Body of pancreas (tissue), 4 donors: Measurements from ENCODE around the gene KCNQ5.

Source experiments
- CTCF ChIP-seq, 7 experiments: fragments of 450-650 bp in 4 of 7; fragments of 200-600 bp in 3 of 7; sonication (generic) in 3 of 7; IDR thresholded peaks; one replicate each; pipeline ENCODE4 v1.5.1; 2016 to 2019; ENCODE audit warnings: antibody characterized with exemption in 7 of 7
- POLR2A ChIP-seq, 3 donors: fragments of 450-650 bp; IDR thresholded peaks; one replicate each; pipeline ENCODE4 v1.6.1; 2016; ENCODE audit warnings: antibody characterized with exemption in 3 of 3, mild to moderate bottlenecking in 2 of 3

GRCh38 chr6:72579865-72580264 lies 42.0 kb upstream of the KCNQ5 start:
- TF ChIP-seq CTCF (IDR thresholded peaks at IDR 0.05) (no peak), POLR2A (IDR thresholded peaks at IDR 0.05) (no peak)
